ENCODE data around the gene CUEDC1.

Gene CUEDC1

GRCh38 chr17:57915985-57916757 is 39.0 kb downstream of the CUEDC1 start:
- no peak overlapping the region for H3K4me3 ChIP-seq (ENCODE audit: low read depth in 1 of 2, low read length in 1 of 2)
- H3K36me3 ChIP-seq: no peaks in the 10 kb centered on the region
- no peaks in the 10 kb centered on the region for H3K9me3 ChIP-seq
- peaks cover 0 to 6% of the 10 kb centered on the region in 2 experiments for H3K4me1 ChIP-seq (ENCODE audit: control insufficient read depth in 1 of 2, insufficient read depth in 1 of 2, low read depth in 1 of 2, low read length in 1 of 2)
- no peak for TF ChIP-seq CTCF (IDR thresholded peaks at IDR 0.05)
- H3K27ac ChIP-seq: no peak overlapping the region
- no peaks in the 10 kb centered on the region for H3K27me3 ChIP-seq

- Histone ChIP-seq H3K27me3 (no peaks in the 10 kb centered on the region), H3K4me3 (ENCODE audit: low read depth in 1 of 2, low read length in 1 of 2) (no peak overlapping the region)
These were observed 39.7 kb downstream of the CUEDC1 start for GRCh38 chr17:57915544-57915943.

GRCh38 chr17:57914273-57915142 is 40.7 kb downstream of the CUEDC1 start:
- Histone ChIP-seq H3K27ac (no peak overlapping the region), H3K4me1 (ENCODE audit: control insufficient read depth in 1 of 2, insufficient read depth in 1 of 2, low read depth in 1 of 2, low read length in 1 of 2) (peaks cover 3 to 9% of the 10 kb centered on the region in 2 experiments)

More at GRCh38 chr17:57915544-57915943, 39.7 kb downstream of the CUEDC1 start:
- no peaks in the 10 kb centered on the region for H3K9me3 ChIP-seq
- TF ChIP-seq CTCF (IDR thresholded peaks at IDR 0.05): no peak
- no peaks in the 10 kb centered on the region for H3K36me3 ChIP-seq
- no peak overlapping the region for H3K27ac ChIP-seq
- H3K4me1 ChIP-seq (ENCODE audit: control insufficient read depth in 1 of 2, insufficient read depth in 1 of 2, low read depth in 1 of 2, low read length in 1 of 2): peaks cover 0 to 6% of the 10 kb centered on the region in 2 experiments

GRCh38 chr17:57913575-57914272 is 41.5 kb downstream of the CUEDC1 start:
- no peak overlapping the region for H3K27ac ChIP-seq
- no peak overlapping the region for H3K4me3 ChIP-seq (ENCODE audit: low read depth in 1 of 2, low read length in 1 of 2)
- H3K4me1 ChIP-seq (ENCODE audit: control insufficient read depth in 1 of 2, insufficient read depth in 1 of 2, low read depth in 1 of 2, low read length in 1 of 2): peaks cover 5 to 14% of the 10 kb centered on the region in 2 experiments
- no peaks in the 10 kb centered on the region for H3K36me3 ChIP-seq
- H3K9me3 ChIP-seq: no peaks in the 10 kb centered on the region
- no peak for TF ChIP-seq CTCF (IDR thresholded peaks at IDR 0.05)
- H3K27me3 ChIP-seq: no peaks in the 10 kb centered on the region

More at GRCh38 chr17:57914273-57915142, 40.7 kb downstream of the CUEDC1 start:
- Histone ChIP-seq H3K36me3 (no peaks in the 10 kb centered on the region), H3K4me3 (ENCODE audit: low read depth in 1 of 2, low read length in 1 of 2) (no peak overlapping the region), H3K9me3 (no peaks in the 10 kb centered on the region), H3K27me3 (no peaks in the 10 kb centered on the region)
- no peak for TF ChIP-seq CTCF (IDR thresholded peaks at IDR 0.05)
